Upper lobe of right lung (tissue), 1 donor: ENCODE measurements around the gene UPF1. TPM values are rescaled to one million over a fixed set of nuclear protein-coding genes. Genes with fewer than 3 reads are reported as not detected.

ENCODE experiments used
- ATAC-seq: fragments of 200-7000 bp; cut with Tn5 transposase; one replicate; pipeline ENCODE4 v1.9.1; 2020; ENCODE audit warnings: mild to moderate bottlenecking, moderate library complexity
- DNase-seq: peaks from one replicate; pipeline ENCODE4 v3.0.0-alpha.2; 2020
- H3K27ac ChIP-seq: fragments of 200-600 bp; one replicate; pipeline ENCODE4 v1.8.0; 2022
- H3K27me3 ChIP-seq: fragments of 200-600 bp; one replicate; pipeline ENCODE4 v1.8.0; 2022; ENCODE audit warnings: mild to moderate bottlenecking
- H3K36me3 ChIP-seq: fragments of 200-600 bp; one replicate; pipeline ENCODE4 v1.8.0; 2022
- H3K4me1 ChIP-seq: fragments of 200-600 bp; one replicate; pipeline ENCODE4 v1.8.0; 2022
- H3K4me3 ChIP-seq: fragments of 200-600 bp; one replicate; pipeline ENCODE4 v1.8.0; 2022; ENCODE audit warnings: mild to moderate bottlenecking
- H3K9me3 ChIP-seq: fragments of 200-600 bp; one replicate; pipeline ENCODE4 v1.8.0; 2022
- CTCF ChIP-seq: fragments of 200-600 bp; IDR thresholded peaks from one replicate; pipeline ENCODE4 v1.8.0; 2022; ENCODE audit warnings: antibody characterized with exemption
- intact Hi-C: fragments of 100-400 bp; cut with DNase I; formaldehyde crosslinking; loops from one replicate; pipeline ENCODE4 v1.11.0; 2022
- total RNA-seq: library from RNA; stranded (reverse); fragmentation: NEBNext Ultra II Directional; extraction: Animal tissue kit (Norgen Biotek cat#: 25700); gene quantifications from one replicate; pipeline ENCODE4 v1.2.1, GENCODE V29; 2021
- donor health status: DM: no; HTN: yes; CAD: no; lungs with severe emphysema.

UPF1 gene
- total RNA-seq, 1 donor from 2014 or later, result 80.8 TPM

- Histone ChIP-seq H3K9me3 (no peaks in the 10 kb centered on the region), H3K4me3 (no peak overlapping the region), H3K27me3 (no peaks in the 10 kb centered on the region), H3K4me1 (peaks cover 14% of the 10 kb centered on the region), H3K36me3 (peaks cover 89% of the 10 kb centered on the region), H3K27ac (no peak overlapping the region)
- ATAC-seq (no peak), DNase-seq (no peak)
- intact Hi-C loops, result no loop called here
- TF ChIP-seq CTCF, result no peak
Measured at GRCh38 chr19:18863843-18864362, 32.1 kb downstream of the UPF1 start.

GRCh38 chr19:18865106-18865972 lies 33.6 kb downstream of the UPF1 start:
- no peaks in the 10 kb centered on the region for H3K9me3 ChIP-seq
- ATAC-seq, result no peak
- H3K27me3 ChIP-seq, result peaks cover 7% of the 10 kb centered on the region
- no peak overlapping the region for H3K27ac ChIP-seq
- DNase-seq, result no peak
- H3K4me1 ChIP-seq, result peaks cover 15% of the 10 kb centered on the region
- peaks cover 74% of the 10 kb centered on the region for H3K36me3 ChIP-seq
- no peak for TF ChIP-seq CTCF
- H3K4me3 ChIP-seq, result no peak overlapping the region
- intact Hi-C loops, result no loop called here

GRCh38 chr19:18865973-18866799 lies 34.4 kb downstream of the UPF1 start:
- H3K27ac ChIP-seq, result no peak overlapping the region
- H3K4me1 ChIP-seq, result peaks cover 11% of the 10 kb centered on the region
- peaks cover 66% of the 10 kb centered on the region for H3K36me3 ChIP-seq
- H3K9me3 ChIP-seq, result no peaks in the 10 kb centered on the region
- peak; percentile 83 for DNase-seq
- peak; percentile 97 for TF ChIP-seq CTCF
- peaks cover 7% of the 10 kb centered on the region for H3K27me3 ChIP-seq
- intact Hi-C loops, result no loop called here
- ATAC-seq, result peak; percentile 88
- no peak overlapping the region for H3K4me3 ChIP-seq

GRCh38 chr19:18866800-18867123 lies 35.0 kb downstream of the UPF1 start:
- H3K27ac ChIP-seq, result no peak overlapping the region
- H3K36me3 ChIP-seq, result peaks cover 60% of the 10 kb centered on the region
- no peaks in the 10 kb centered on the region for H3K9me3 ChIP-seq
- no peak for ATAC-seq
- peaks cover 7% of the 10 kb centered on the region for H3K27me3 ChIP-seq
- no peak overlapping the region for H3K4me3 ChIP-seq
- no peak for TF ChIP-seq CTCF
- DNase-seq, result no peak
- H3K4me1 ChIP-seq, result peaks cover 11% of the 10 kb centered on the region
- intact Hi-C loops, result no loop called here

- DNase-seq, result no peak
- Histone ChIP-seq H3K9me3 (no peaks in the 10 kb centered on the region), H3K36me3 (peaks cover 56% of the 10 kb centered on the region), H3K4me3 (no peak overlapping the region), H3K27ac (no peak overlapping the region), H3K4me1 (peaks cover 11% of the 10 kb centered on the region), H3K27me3 (peaks cover 7% of the 10 kb centered on the region)
- no peak for ATAC-seq
- TF ChIP-seq CTCF, result no peak
- intact Hi-C loops, result no loop called here
Measured at GRCh38 chr19:18867199-18867598, 35.4 kb downstream of the UPF1 start.
